ENCODE results near the gene SLC25A39.

GRCh38 chr17:44361292-44362260, 37.0 kb upstream of the SLC25A39 start:
- no peak for TF ChIP-seq POLR2A (IDR thresholded peaks at IDR 0.05)
- TF ChIP-seq CTCF (IDR thresholded peaks at IDR 0.05), result no peak

Measured in Peyer's patch (tissue), 4 donors.